ENCODE data around the gene DEAF1.

The DEAF1 gene

GRCh38 chr11:721247-721740 lies 26.3 kb upstream of the DEAF1 start:
- DNase-seq, result no peak

GRCh38 chr11:720642-721246 lies 25.7 kb upstream of the DEAF1 start:
- DNase-seq, result no peak

GRCh38 chr11:720017-720641 lies 25.1 kb upstream of the DEAF1 start:
- DNase-seq, result no peak

- no peak for DNase-seq
Measured at GRCh38 chr11:719214-720016, 24.4 kb upstream of the DEAF1 start.

- DNase-seq, result no peak
Measured at GRCh38 chr11:714436-714835, 19.4 kb upstream of the DEAF1 start.

GRCh38 chr11:709109-709997 lies 14.3 kb upstream of the DEAF1 start:
- DNase-seq, result no peak

GRCh38 chr11:708511-708910 lies 13.5 kb upstream of the DEAF1 start:
- no peak for DNase-seq

- no peak for DNase-seq
Measured at GRCh38 chr11:707817-708420, 12.9 kb upstream of the DEAF1 start.

GRCh38 chr11:706957-707816 lies 12.2 kb upstream of the DEAF1 start:
- no peak for DNase-seq

- DNase-seq, result no peak
Measured at GRCh38 chr11:706439-706956, 11.5 kb upstream of the DEAF1 start.

GRCh38 chr11:705646-706438 lies 10.8 kb upstream of the DEAF1 start, which contains the start of gene EPS8L2:
TSS of gene EPS8L2 (plus strand) at chr11:706231. CDS start at chr11:709408, 3,177 bp downstream.
- DNase-seq, result no peak

- DNase-seq, result no peak
Measured at GRCh38 chr11:704781-705645, 10.0 kb upstream of the DEAF1 start.

GRCh38 chr11:704228-704674 lies 9.2 kb upstream of the DEAF1 start:
- DNase-seq, result no peak

GRCh38 chr11:703506-703905 lies 8.5 kb upstream of the DEAF1 start:
- DNase-seq, result no peak

- DNase-seq, result no peak
Measured at GRCh38 chr11:702462-703461, 7.7 kb upstream of the DEAF1 start.

GRCh38 chr11:701741-702461 lies 6.9 kb upstream of the DEAF1 start:
- DNase-seq, result no peak

- no peak for DNase-seq
Measured at GRCh38 chr11:699753-700152, 4.7 kb upstream of the DEAF1 start.

Measured in activated CD4-positive, alpha-beta T cell treated with anti-CD3 and anti-CD28 coated beads for 1 hour (primary cell).